A673 (cell line): Measurements from ENCODE around the gene SMAD6. TPM values are rescaled to one million over a fixed set of nuclear protein-coding genes. Genes with fewer than 3 reads are reported as not detected.
A peak's percentile ranks its signal among the peaks of the same experiment; 100 is the strongest.

Experiments used
- BruUV-seq: library from RNA; stranded (reverse); fragments of 400-500 nt; replicated peaks from 2 replicates; lab custom pipeline; 2021; lab: Mats Ljungman, UMichigan
- CTCF ChIA-PET: fragments of 300-600 bp; sonication (Branson Sonifier 250); formaldehyde crosslinking; loops from one replicate; lab custom pipeline; 2022; ENCODE audit warnings: antibody characterized with exemption; lab: Charles Lee
- POLR2A ChIA-PET: fragments of 300-600 bp; sonication (Branson Sonifier 250); formaldehyde crosslinking; loops from one replicate; lab custom pipeline; 2022; ENCODE audit warnings: antibody characterized with exemption; ENCODE audit not compliant: low non-redundant PET; lab: Charles Lee
- DNase-seq: peaks from one replicate; pipeline ENCODE4 v3.0.0-alpha.2; 2015; ENCODE audit warnings: low spot score
- H3K27ac ChIP-seq: fragments of 200-600 bp; sonication (generic); 2 replicates; pipeline ENCODE4 v1.5.1; 2016; ENCODE audit warnings: mixed run types, low read depth, mild to moderate bottlenecking, mixed read lengths, antibody characterized with exemption, low read length; ENCODE audit not compliant: poor library complexity, severe bottlenecking
- H3K27me3 ChIP-seq: fragments of 200-600 bp; sonication (generic); replicated peaks from 2 replicates; pipeline ENCODE4 v1.6.1; 2017; ENCODE audit warnings: mixed run types, low read depth, mild to moderate bottlenecking, mixed read lengths, antibody characterized with exemption, low read length; ENCODE audit not compliant: insufficient read depth, poor library complexity
- H3K36me3 ChIP-seq: fragments of 200-600 bp; sonication (generic); 2 replicates; pipeline ENCODE4 v1.6.1; 2016; ENCODE audit warnings: mixed run types, mild to moderate bottlenecking, mixed read lengths, antibody characterized with exemption, low read length; ENCODE audit not compliant: insufficient read depth, poor library complexity, severe bottlenecking
- H3K4me1 ChIP-seq: fragments of 200-600 bp; sonication (generic); 2 replicates; pipeline ENCODE4 v1.6.1; 2017; ENCODE audit warnings: mixed run types, mild to moderate bottlenecking, mixed read lengths, antibody characterized with exemption, low read length; ENCODE audit not compliant: insufficient read depth, poor library complexity, severe bottlenecking
- H3K4me3 ChIP-seq: fragments of 200-600 bp; sonication (generic); 2 replicates; pipeline ENCODE4 v1.5.1; 2016; ENCODE audit warnings: low read depth, mixed run types, mild to moderate bottlenecking, mixed read lengths, low read length; ENCODE audit not compliant: poor library complexity, severe bottlenecking
- H3K9me3 ChIP-seq: fragments of 200-600 bp; sonication (generic); 2 replicates; pipeline ENCODE4 v1.6.1; 2016; ENCODE audit warnings: mixed run types, low read depth, mild to moderate bottlenecking, mixed read lengths, antibody characterized with exemption, low read length; ENCODE audit not compliant: poor library complexity, severe bottlenecking
- CTCF ChIP-seq: fragments of 300-800, 200-600 bp; sonication (generic); conservative IDR thresholded peaks from 2 replicates; pipeline ENCODE4 v1.5.1; 2017; ENCODE audit warnings: low read depth, mild to moderate bottlenecking, antibody characterized with exemption, low read length, moderate library complexity, mixed read lengths
- EZH2 ChIP-seq: fragments of 200-600 bp; sonication (generic); IDR thresholded peaks from 2 replicates; pipeline ENCODE4 v1.6.1; 2017; ENCODE audit warnings: borderline replicate concordance, low read depth, mild to moderate bottlenecking, mixed read lengths, antibody characterized with exemption, low read length; ENCODE audit not compliant: poor library complexity, severe bottlenecking
- intact Hi-C: fragments of 100-400 bp; cut with micrococcal nuclease; formaldehyde crosslinking; loops from one replicate; pipeline ENCODE4 v1.10.0; 2022; ENCODE audit not compliant: unreplicated experiment
- total RNA-seq: library from RNA; stranded (reverse); gene quantifications from 2 replicates; pipeline ENCODE4 v1.2.3, GENCODE V29; 2021

Gene SMAD6
- total RNA-seq, 1 experiment from 2014 or later = 63.9 TPM

GRCh38 chr15:66658044-66658443, 44.0 kb upstream of the SMAD6 start:
- BruUV-seq = no TSS peak
- H3K4me3 ChIP-seq = no peak overlapping the region
- no peaks in the 10 kb centered on the region for H3K9me3 ChIP-seq
- peaks cover 29% of the 10 kb centered on the region for H3K4me1 ChIP-seq
- H3K36me3 ChIP-seq = no peaks in the 10 kb centered on the region
- peak; percentile 77 for DNase-seq
- peak overlapping the region; percentile 70 for H3K27ac ChIP-seq
- no peaks in the 10 kb centered on the region for H3K27me3 ChIP-seq
- intact Hi-C loops = no loop called here
- ChIA-PET CTCF (no interaction called here), POLR2A (no interaction called here)
- no peak for TF ChIP-seq EZH2
- no peak for TF ChIP-seq CTCF

- BruUV-seq = no TSS peak
- POLR2A ChIA-PET = no interaction called here
- intact Hi-C loops = no loop called here
These were observed 43.2 kb upstream of the SMAD6 start for GRCh38 chr15:66658855-66659254.

GRCh38 chr15:66659384-66659783, 42.7 kb upstream of the SMAD6 start:
- no peak overlapping the region for H3K4me3 ChIP-seq
- no peaks in the 10 kb centered on the region for H3K9me3 ChIP-seq
- no peak overlapping the region for H3K27ac ChIP-seq
- peaks cover 29% of the 10 kb centered on the region for H3K4me1 ChIP-seq
- no peak for TF ChIP-seq EZH2
- no peak for TF ChIP-seq CTCF
- intact Hi-C loops = no loop called here
- no TSS peak for BruUV-seq
- no peaks in the 10 kb centered on the region for H3K27me3 ChIP-seq
- H3K36me3 ChIP-seq = no peaks in the 10 kb centered on the region
- POLR2A ChIA-PET = no interaction called here
- CTCF ChIA-PET = no interaction called here
- no peak for DNase-seq

More at GRCh38 chr15:66658855-66659254, 43.2 kb upstream of the SMAD6 start:
- CTCF ChIA-PET = no interaction called here
- H3K4me3 ChIP-seq = no peak overlapping the region
- TF ChIP-seq CTCF = no peak
- no peak for TF ChIP-seq EZH2
- H3K27me3 ChIP-seq = no peaks in the 10 kb centered on the region
- DNase-seq = no peak
- H3K9me3 ChIP-seq = no peaks in the 10 kb centered on the region
- peak overlapping the region; percentile 29 for H3K27ac ChIP-seq
- H3K4me1 ChIP-seq = peaks cover 29% of the 10 kb centered on the region
- no peaks in the 10 kb centered on the region for H3K36me3 ChIP-seq
